GM12872 (cell line): ENCODE results near the gene INTS6.

Source experiments
- TF ChIP-seq, protein P1 (sequence below): IDR thresholded peaks from 3 replicates; pipeline ENCODE4 v1.5.1; 2011; ENCODE audit warnings: low read depth, mild to moderate bottlenecking, low read length, moderate library complexity; ENCODE audit not compliant: insufficient read depth

The INTS6 gene

DNA sequence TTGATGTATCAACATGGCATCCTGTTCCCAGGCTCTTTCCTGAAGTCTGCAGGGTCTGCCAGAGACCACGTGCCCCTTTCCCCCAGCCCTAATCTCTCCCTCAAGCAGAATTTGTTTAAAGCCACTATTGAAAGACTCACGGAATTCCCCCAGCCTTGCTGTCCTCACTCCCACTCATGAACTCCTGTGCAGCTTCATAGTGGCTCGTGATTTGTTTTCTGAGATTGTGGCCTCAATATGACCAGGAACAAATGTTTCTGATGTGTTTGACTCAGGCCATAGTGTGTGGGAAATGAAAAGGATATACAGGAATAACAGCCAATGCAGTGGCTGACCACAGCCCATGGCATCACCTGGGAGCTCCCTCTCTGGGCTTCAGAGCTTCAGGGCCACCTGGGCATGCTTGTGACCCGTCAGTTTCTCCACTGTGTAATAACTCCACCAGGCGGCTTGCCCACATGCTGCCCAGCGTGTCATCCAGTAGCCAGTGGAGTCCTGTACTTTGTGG is 121.4 kb downstream of the INTS6 start:
- TF ChIP-seq, protein P1, sequence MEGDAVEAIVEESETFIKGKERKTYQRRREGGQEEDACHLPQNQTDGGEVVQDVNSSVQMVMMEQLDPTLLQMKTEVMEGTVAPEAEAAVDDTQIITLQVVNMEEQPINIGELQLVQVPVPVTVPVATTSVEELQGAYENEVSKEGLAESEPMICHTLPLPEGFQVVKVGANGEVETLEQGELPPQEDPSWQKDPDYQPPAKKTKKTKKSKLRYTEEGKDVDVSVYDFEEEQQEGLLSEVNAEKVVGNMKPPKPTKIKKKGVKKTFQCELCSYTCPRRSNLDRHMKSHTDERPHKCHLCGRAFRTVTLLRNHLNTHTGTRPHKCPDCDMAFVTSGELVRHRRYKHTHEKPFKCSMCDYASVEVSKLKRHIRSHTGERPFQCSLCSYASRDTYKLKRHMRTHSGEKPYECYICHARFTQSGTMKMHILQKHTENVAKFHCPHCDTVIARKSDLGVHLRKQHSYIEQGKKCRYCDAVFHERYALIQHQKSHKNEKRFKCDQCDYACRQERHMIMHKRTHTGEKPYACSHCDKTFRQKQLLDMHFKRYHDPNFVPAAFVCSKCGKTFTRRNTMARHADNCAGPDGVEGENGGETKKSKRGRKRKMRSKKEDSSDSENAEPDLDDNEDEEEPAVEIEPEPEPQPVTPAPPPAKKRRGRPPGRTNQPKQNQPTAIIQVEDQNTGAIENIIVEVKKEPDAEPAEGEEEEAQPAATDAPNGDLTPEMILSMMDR, result 0 out of 3 replicates have a peak, but pooled peaks have one; percentile 3

DNA sequence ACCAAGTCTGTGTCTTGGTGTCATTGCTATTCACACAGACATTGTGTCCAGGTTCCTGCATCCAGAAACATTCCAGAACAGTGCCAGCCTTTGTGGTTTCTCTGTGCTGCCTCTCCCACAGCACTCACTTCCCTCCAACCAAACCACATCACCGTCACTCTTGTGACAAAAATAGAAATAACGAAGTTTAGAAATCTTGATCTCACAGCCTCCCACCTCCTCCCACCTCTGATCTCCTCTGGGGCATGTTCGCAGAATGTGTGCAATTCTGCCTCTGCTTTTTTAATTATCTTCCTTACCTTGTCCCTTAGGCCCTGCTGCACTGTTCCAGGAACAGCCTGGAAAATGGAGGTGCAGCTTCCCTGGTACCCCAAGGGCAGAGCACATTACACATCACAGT is 122.0 kb downstream of the INTS6 start:
- TF ChIP-seq, protein P1, result no peak

DNA sequence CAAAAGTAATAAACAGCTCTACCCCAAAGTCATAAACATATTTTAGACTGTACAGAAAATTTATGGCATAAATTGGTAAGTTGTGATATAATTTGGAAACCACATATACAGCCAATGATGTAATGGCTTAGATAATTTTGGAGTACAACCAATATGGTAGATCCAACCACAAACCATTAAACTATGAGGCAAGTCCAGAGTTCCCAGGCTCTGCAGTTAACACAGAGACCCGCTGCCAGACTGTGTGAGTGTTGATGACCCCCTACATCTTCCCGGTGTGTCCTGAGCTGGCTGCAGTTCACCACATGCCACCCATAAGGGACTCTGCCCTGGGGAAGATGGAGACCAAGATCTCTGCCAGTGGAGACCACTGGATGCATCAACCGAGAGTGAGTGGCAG is 123.2 kb downstream of the INTS6 start:
- TF ChIP-seq, protein P1, result no peak

DNA sequence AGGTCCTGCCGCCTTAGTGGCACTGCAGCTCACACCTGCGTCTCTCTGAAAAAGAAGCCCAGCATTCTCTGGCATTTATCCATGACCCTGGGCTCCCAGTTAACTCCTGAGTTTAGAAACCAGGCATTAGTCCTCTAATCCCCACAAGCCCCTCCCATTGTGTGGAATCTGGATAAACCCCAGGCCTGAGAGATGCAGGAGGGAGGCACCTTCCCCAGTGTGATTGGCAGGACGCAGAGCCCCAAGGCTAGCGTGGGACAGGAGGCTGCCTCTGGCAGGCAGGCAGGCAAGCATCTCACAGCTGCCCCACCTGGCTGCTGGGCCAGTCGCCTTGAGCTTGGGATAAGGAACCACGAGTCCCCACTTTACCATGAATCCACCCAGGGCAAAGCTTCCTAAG is 124.3 kb downstream of the INTS6 start:
- TF ChIP-seq, protein P1, result no peak

DNA sequence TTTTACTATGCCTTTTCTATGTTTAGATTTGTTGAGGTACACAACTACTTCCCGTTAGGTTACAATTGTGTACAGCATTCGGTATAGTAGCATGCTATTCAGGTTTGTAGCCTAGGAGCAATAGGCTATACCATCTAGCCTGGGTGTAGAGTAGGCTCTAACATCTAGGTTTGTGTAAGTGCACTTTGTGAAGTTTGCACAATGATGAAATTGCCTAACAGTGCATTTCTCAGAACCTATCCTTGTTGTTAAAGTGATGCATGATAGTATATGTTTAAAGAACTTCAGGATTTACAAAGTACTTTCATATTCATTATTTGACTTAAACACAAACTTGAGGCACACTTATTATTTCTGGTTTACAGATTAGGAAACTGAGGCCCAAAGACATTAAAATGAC is 124.9 kb downstream of the INTS6 start:
- TF ChIP-seq, protein P1, result no peak

DNA sequence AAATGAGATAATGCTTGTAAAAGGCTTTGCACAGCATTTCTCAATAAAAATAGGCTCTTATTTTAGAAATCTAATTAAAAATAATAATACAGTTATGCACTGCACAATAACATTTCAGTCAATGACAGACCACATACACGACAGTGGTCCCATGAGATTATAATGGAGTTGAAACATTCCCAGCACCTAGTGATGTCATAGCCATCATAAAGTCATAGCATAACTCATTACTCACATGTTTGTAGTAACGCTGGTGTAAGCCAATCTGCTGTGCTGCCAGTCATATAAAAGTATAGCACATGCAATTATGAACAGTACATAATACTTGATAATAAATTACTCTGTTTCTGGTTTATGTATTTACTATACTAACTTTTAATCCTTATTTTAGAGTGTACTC is 126.1 kb downstream of the INTS6 start:
- TF ChIP-seq, protein P1, result no peak

DNA sequence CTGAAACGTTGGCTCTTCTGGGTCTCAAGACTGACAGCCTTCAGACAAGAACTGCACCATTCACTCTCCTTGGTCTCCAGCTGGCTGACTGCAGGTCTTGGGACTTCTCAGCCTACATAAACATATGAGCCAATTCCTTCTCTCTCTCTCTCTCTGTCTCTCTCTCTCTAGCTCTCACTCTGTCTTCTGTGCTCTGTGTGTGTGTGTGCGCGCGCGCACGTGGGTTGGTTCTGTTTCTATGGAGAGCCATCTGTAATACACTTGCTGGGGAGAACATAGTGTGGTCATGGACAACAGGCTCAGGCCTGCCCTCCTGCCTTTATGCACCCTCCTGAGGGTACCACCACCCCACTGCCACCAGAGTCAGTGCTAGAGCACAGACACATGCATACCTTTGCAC is 127.0 kb downstream of the INTS6 start:
- TF ChIP-seq, protein P1, result no peak
